Measurements from ENCODE around the gene ZNF678. TPM values are rescaled to one million over a fixed set of nuclear protein-coding genes. Genes with fewer than 3 reads are reported as not detected.

Gene ZNF678
- polyA plus RNA-seq, 1 of the 3 experiments (the other 2 are of a cell fraction), result 1.3 TPM

GRCh38 chr1:227540170-227541098 lies 22.9 kb upstream of the ZNF678 start:
- TF ChIP-seq EZH2phosphoT487 (IDR thresholded peaks at IDR 0.05; ENCODE audit: borderline replicate concordance, low read depth) (no peak), NFIC (IDR thresholded peaks at IDR 0.05; ENCODE audit: borderline replicate concordance) (no peak), POLR2AphosphoS5 (IDR thresholded peaks at IDR 0.05; ENCODE audit: low read depth, low read length) (no peak), GABPA (IDR thresholded peaks at IDR 0.05; ENCODE audit: low read depth) (no peak), FOSL2 (IDR thresholded peaks at IDR 0.05; ENCODE audit: borderline replicate concordance, low read depth) (no peak), SMC3 (IDR thresholded peaks at IDR 0.05; ENCODE audit: low read depth, low read length) (no peak), CHD2 (IDR thresholded peaks at IDR 0.05; ENCODE audit: low read length, partially characterized antibody) (no peak), FOXJ3 (CRISPR knock-in tag; IDR thresholded peaks at IDR 0.05) (no peak), MAX (IDR thresholded peaks at IDR 0.05; ENCODE audit: low read depth) (no peak)
- peaks cover 0 to 15% of the 10 kb centered on the region in 2 experiments; a peak in 3 of 4 replicates for H3K4me1 ChIP-seq (ENCODE audit: control insufficient read depth in 1 of 2, insufficient read depth in 2 of 2, low read depth in 1 of 2, low read length in 1 of 2)
- H3K9me2 ChIP-seq, result no peaks in the 10 kb centered on the region
- H4K20me1 ChIP-seq (ENCODE audit: insufficient read depth), result no peaks in the 10 kb centered on the region
- 88% methylated on average over 4 of the region's 5 CpGs for WGBS (ENCODE audit: low lambda C conversion rate)
- no peak for DNase-seq
- no peak overlapping the region for H2AFZ ChIP-seq (ENCODE audit: low read depth)
- H3K27ac ChIP-seq (ENCODE audit: low read depth in 2 of 2, low read length in 1 of 2), result no peak overlapping the region
- 0 out of 2 replicates have a peak, but pooled peaks cover 6% of the 10 kb centered on the region for H3K79me2 ChIP-seq (ENCODE audit: insufficient read depth)
- ChIA-PET POLR2A (interaction anchor here (1.6 kb wide), 1 partner anchor 23 kb away, joined by 4 read pairs; the partner anchor contains the start of gene ZNF678), CTCF (interaction anchor here (1.3 to 1.5 kb wide), 3 partner anchors 17 to 59 kb away, joined by 3 to 7 read pairs (median 5); partner anchors contain the start of gene ZNF678)
- H3K9ac ChIP-seq, result no peak overlapping the region
- no peaks in the 10 kb centered on the region for H3K27me3 ChIP-seq (ENCODE audit: insufficient read depth)
- no peak overlapping the region for H3K4me3 ChIP-seq (ENCODE audit: low read depth in 2 of 2, low read length in 1 of 2)
- H3K9me3 ChIP-seq, result 0 out of 2 replicates have a peak, but pooled peaks cover 7% of the 10 kb centered on the region
- H3F3A ChIP-seq (replicated peaks; ENCODE audit: insufficient read depth), result no peaks in the 10 kb centered on the region
- peaks cover 2 to 4% of the 10 kb centered on the region in 2 experiments for H3K36me3 ChIP-seq (replicated peaks in 1 of 2; ENCODE audit: control insufficient read depth in 1 of 2, insufficient read depth in 2 of 2, low read length in 1 of 2)
- H3K4me2 ChIP-seq, result no peak overlapping the region

DNA sequence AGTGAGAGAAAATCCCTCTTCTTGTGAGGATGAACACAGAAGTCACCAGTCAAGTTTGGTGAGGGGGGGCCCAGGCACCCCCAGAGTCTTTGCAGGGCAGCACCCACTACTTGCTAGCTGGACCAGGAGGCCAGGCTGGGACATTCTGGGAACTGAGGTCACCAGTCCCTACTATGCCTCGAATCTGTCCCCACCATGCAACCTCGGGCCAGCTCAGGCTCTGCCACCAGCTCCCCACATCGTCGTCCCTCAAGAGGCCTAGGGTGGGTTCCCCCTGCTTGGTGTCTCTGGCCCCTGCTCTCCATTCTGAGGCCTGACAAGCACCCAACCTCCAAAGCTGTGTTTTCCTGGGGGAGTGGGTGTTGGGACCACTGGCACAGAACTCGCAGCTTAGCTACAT lies 22.2 kb upstream of the ZNF678 start:
- Histone ChIP-seq H3K27me3 (ENCODE audit: insufficient read depth) (no peaks in the 10 kb centered on the region), H3K4me3 (ENCODE audit: low read depth in 2 of 2, low read length in 1 of 2) (peak overlapping the region in 1 of 2 experiments; percentile 83; a peak in 2 of 4 replicates), H3K9me2 (no peaks in the 10 kb centered on the region), H3K9ac (no peak overlapping the region), H4K20me1 (ENCODE audit: insufficient read depth) (no peaks in the 10 kb centered on the region), H3F3A (replicated peaks; ENCODE audit: insufficient read depth) (no peaks in the 10 kb centered on the region), H3K36me3 (replicated peaks in 1 of 2; ENCODE audit: control insufficient read depth in 1 of 2, insufficient read depth in 2 of 2, low read length in 1 of 2) (peaks cover 2 to 3% of the 10 kb centered on the region in 2 experiments), H3K79me2 (ENCODE audit: insufficient read depth) (0 out of 2 replicates have a peak, but pooled peaks cover 6% of the 10 kb centered on the region), H3K4me1 (ENCODE audit: control insufficient read depth in 1 of 2, insufficient read depth in 2 of 2, low read depth in 1 of 2, low read length in 1 of 2) (peaks cover 0 to 15% of the 10 kb centered on the region in 2 experiments; a peak in 3 of 4 replicates), H3K9me3 (0 out of 2 replicates have a peak, but pooled peaks cover 7% of the 10 kb centered on the region), H2AFZ (ENCODE audit: low read depth) (no peak overlapping the region; the same call in 1 of the 2 replicates), H3K4me2 (0 out of 2 replicates have a peak overlapping the region, but pooled peaks have one; percentile 96), H3K27ac (ENCODE audit: low read depth in 2 of 2, low read length in 1 of 2) (no peak overlapping the region; a peak in 1 of 4 replicates)
- DNase-seq, result no peak
- ChIA-PET CTCF (interaction anchor here (0.9 to 1.5 kb wide), 4 partner anchors 16 to 253 kb away, joined by 3 to 7 read pairs (median 4); partner anchors contain the start of gene ZNF678), POLR2A (interaction anchor here (1.6 kb wide), 1 partner anchor 23 kb away, joined by 4 read pairs; the partner anchor contains the start of gene ZNF678)
- WGBS (ENCODE audit: low lambda C conversion rate), result 95% methylated on average over 5 of the region's 5 CpGs
- TF ChIP-seq RAD21 (IDR thresholded peaks at IDR 0.05; ENCODE audit: low read length), result no peak
- TF ChIP-seq YY1 (IDR thresholded peaks at IDR 0.05; ENCODE audit: low read depth), result no peak
- TF ChIP-seq, protein P1, sequence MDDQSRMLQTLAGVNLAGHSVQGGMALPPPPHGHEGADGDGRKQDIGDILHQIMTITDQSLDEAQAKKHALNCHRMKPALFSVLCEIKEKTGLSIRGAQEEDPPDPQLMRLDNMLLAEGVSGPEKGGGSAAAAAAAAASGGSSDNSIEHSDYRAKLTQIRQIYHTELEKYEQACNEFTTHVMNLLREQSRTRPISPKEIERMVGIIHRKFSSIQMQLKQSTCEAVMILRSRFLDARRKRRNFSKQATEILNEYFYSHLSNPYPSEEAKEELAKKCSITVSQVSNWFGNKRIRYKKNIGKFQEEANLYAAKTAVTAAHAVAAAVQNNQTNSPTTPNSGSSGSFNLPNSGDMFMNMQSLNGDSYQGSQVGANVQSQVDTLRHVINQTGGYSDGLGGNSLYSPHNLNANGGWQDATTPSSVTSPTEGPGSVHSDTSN (IDR thresholded peaks at IDR 0.05), result no peak
- TF ChIP-seq TEAD4 (IDR thresholded peaks at IDR 0.05; ENCODE audit: borderline replicate concordance, insufficient read depth), result no peak
- no peak for TF ChIP-seq MEF2A (IDR thresholded peaks at IDR 0.05; ENCODE audit: borderline replicate concordance, low read depth)
- no peak for TF ChIP-seq RFX5 (IDR thresholded peaks at IDR 0.05; ENCODE audit: low read length)
- no peak for TF ChIP-seq TAF1 (IDR thresholded peaks at IDR 0.05; ENCODE audit: borderline replicate concordance, low read depth, low read length)

All from SK-N-SH (cell line).